SK-N-SH treated with all-trans-retinoic acid at 6 μM for 48 hours (cell line): ENCODE measurements around the gene LYPD3.

ENCODE experiments used
- ARNTL ChIP-seq: fragments of 450-650 bp; formaldehyde crosslinking; IDR thresholded peaks from 2 replicates; pipeline ENCODE4 v1.5.0; 2020; ENCODE audit warnings: low read depth, mild to moderate bottlenecking, moderate library complexity, borderline replicate concordance
- CSDC2 ChIP-seq: fragments of 250-450 bp; sonication (Bioruptor Pico); IDR thresholded peaks from 2 replicates; pipeline ENCODE4 v1.5.0; 2020; ENCODE audit warnings: mild to moderate bottlenecking, moderate library complexity
- ESRRG ChIP-seq: fragments of 250-450 bp; sonication (Bioruptor Pico); IDR thresholded peaks from 2 replicates; pipeline ENCODE4 v1.6.1; 2021; ENCODE audit warnings: mild to moderate bottlenecking
- ISL1 ChIP-seq: fragments of 250-450 bp; sonication (Bioruptor Pico); IDR thresholded peaks from 2 replicates; pipeline ENCODE4 v2.1.2; 2022; ENCODE audit warnings: mild to moderate bottlenecking, moderate library complexity
- PATZ1 ChIP-seq: fragments of 250-450 bp; sonication (Bioruptor Pico); IDR thresholded peaks from 2 replicates; pipeline ENCODE4 v1.8.0; 2020; ENCODE audit warnings: mild to moderate bottlenecking, moderate library complexity, borderline replicate concordance
- PPARA ChIP-seq: fragments of 250-450 bp; sonication (Bioruptor Pico); IDR thresholded peaks from 2 replicates; pipeline ENCODE4 v1.5.0; 2020; ENCODE audit warnings: mild to moderate bottlenecking, borderline replicate concordance
- RARB ChIP-seq: fragments of 250-450 bp; sonication (Bioruptor Pico); IDR thresholded peaks from 2 replicates; pipeline ENCODE4 v1.8.0; 2021; ENCODE audit warnings: mild to moderate bottlenecking, moderate library complexity
- SNAI2 ChIP-seq: fragments of 250-450 bp; sonication (Bioruptor Pico); IDR thresholded peaks from 2 replicates; pipeline ENCODE4 v1.5.0; 2020; ENCODE audit warnings: mild to moderate bottlenecking, moderate library complexity
- ZNF565 ChIP-seq: fragments of 450-650 bp; formaldehyde crosslinking; conservative IDR thresholded peaks from 2 replicates; pipeline ENCODE4 v1.5.0; 2020; ENCODE audit warnings: low read depth, mild to moderate bottlenecking, moderate library complexity
- ZNF8 ChIP-seq: fragments of 450-650 bp; formaldehyde crosslinking; IDR thresholded peaks from 2 replicates; pipeline ENCODE4 v1.5.0; 2020; ENCODE audit warnings: mild to moderate bottlenecking, moderate library complexity
- TF ChIP-seq, protein P1 (sequence below): fragments of 250-450 bp; sonication (Bioruptor Pico); IDR thresholded peaks from 2 replicates; pipeline ENCODE4 v1.5.1; 2020; ENCODE audit warnings: low read depth, mild to moderate bottlenecking, moderate library complexity

- TF ChIP-seq ARNTL, result no peak
- no peak for TF ChIP-seq PPARA (CRISPR knock-in tag)
- no peak for TF ChIP-seq PATZ1
- TF ChIP-seq ESRRG (CRISPR knock-in tag), result no peak
- TF ChIP-seq SNAI2 (CRISPR knock-in tag), result no peak
- TF ChIP-seq CSDC2, result no peak
- TF ChIP-seq ZNF8, result no peak
- no peak for TF ChIP-seq RARB (CRISPR knock-in tag)
- TF ChIP-seq ISL1 (CRISPR knock-in tag), result no peak
- TF ChIP-seq, protein P1, sequence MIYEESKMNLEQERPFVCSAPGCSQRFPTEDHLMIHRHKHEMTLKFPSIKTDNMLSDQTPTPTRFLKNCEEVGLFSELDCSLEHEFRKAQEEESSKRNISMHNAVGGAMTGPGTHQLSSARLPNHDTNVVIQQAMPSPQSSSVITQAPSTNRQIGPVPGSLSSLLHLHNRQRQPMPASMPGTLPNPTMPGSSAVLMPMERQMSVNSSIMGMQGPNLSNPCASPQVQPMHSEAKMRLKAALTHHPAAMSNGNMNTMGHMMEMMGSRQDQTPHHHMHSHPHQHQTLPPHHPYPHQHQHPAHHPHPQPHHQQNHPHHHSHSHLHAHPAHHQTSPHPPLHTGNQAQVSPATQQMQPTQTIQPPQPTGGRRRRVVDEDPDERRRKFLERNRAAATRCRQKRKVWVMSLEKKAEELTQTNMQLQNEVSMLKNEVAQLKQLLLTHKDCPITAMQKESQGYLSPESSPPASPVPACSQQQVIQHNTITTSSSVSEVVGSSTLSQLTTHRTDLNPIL (CRISPR knock-in tag), result no peak
- no peak for TF ChIP-seq ZNF565
Measured at GRCh38 chr19:43498233-43498842, 32.9 kb upstream of the LYPD3 start.
